ENCODE measurements around the gene GPRASP1. TPM values are rescaled to one million over a fixed set of nuclear protein-coding genes. Genes with fewer than 3 reads are reported as not detected.

The GPRASP1 gene
- total RNA-seq, 1 experiment from 2014 or later = 3.2 TPM

DNA sequence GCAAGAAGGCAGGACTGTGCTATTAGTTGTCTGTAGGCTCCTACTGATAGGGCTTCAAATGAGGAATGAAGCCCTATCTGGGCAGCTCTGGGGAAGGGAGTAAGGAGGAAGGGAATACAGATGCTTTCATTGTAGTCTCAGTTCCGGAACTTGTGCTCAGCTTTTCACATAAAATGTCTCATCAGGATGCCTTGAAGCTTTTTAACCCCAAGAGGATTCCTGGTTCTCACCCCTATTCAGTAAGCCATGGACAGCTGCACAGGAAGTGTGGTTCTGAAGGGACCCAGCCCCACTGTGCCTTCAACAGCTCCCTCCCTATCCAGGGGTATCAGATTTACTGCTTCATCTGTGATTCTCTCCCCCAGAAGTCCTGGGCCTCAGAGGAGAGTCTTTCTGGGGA, 47.0 kb upstream of the GPRASP1 start:
- Histone ChIP-seq H2AFZ (ENCODE audit: low read length) (no peak overlapping the region), H3K4me2 (ENCODE audit: insufficient read depth, insufficient read length, low read length) (no peak overlapping the region), H3K4me1 (ENCODE audit: insufficient read depth, low read length) (no peaks in the 10 kb centered on the region), H4K20me1 (ENCODE audit: control insufficient read depth, insufficient read depth, insufficient read length) (no peaks in the 10 kb centered on the region), H3K79me1 (ENCODE audit: insufficient read depth, low read depth, low read length, poor library complexity, severe bottlenecking) (no peaks in the 10 kb centered on the region), H3T11ph (ENCODE audit: low read length) (no peak overlapping the region), H3K14ac (ENCODE audit: insufficient read depth, low read length) (no peak overlapping the region), H3K9me3 (ENCODE audit: control insufficient read depth, low read depth, low read length) (peaks cover 47% of the 10 kb centered on the region), H2BK15ac (ENCODE audit: low read depth, low read length) (no peak overlapping the region), H3K27ac (ENCODE audit: insufficient read length, low read depth, low read length) (no peak overlapping the region), H3K27me3 (ENCODE audit: insufficient read depth, low read length) (no peaks in the 10 kb centered on the region), H3K23ac (ENCODE audit: insufficient read length, low read depth, low read length) (no peak overlapping the region), H3K18ac (ENCODE audit: insufficient read length, low read depth, low read length) (no peak overlapping the region), H2BK5ac (ENCODE audit: insufficient read length, low read length) (no peak overlapping the region), H2BK120ac (ENCODE audit: low read depth, low read length, poor library complexity, severe bottlenecking) (no peak overlapping the region), H4K8ac (replicated peaks; ENCODE audit: insufficient read length, low read depth, low read length) (no peak overlapping the region), H3K79me2 (ENCODE audit: insufficient read depth, low read length) (no peaks in the 10 kb centered on the region), H4K91ac (ENCODE audit: insufficient read length, low read depth, low read length) (no peak overlapping the region), H3K56ac (ENCODE audit: insufficient read length, low read depth, low read length) (no peak overlapping the region), H2BK12ac (ENCODE audit: insufficient read length, low read depth, low read length) (no peak overlapping the region), H2BK20ac (ENCODE audit: low read depth, low read length, poor library complexity, severe bottlenecking) (no peak overlapping the region), H3K4ac (ENCODE audit: low read depth, low read length) (no peak overlapping the region), H4K5ac (ENCODE audit: insufficient read length, low read depth, low read length) (no peak overlapping the region), H3K9ac (ENCODE audit: extremely low read depth, insufficient read length, low read length) (no peak overlapping the region), H3K23me2 (ENCODE audit: insufficient read length, low read depth, low read length, poor library complexity, severe bottlenecking) (no peaks in the 10 kb centered on the region), H2AK5ac (ENCODE audit: insufficient read length, low read length) (no peak overlapping the region)
- Mint-ChIP-seq H3K36me3 (ENCODE audit: insufficient read depth in 1 of 3, low read depth in 3 of 3) (peaks cover 21 to 38% (median 30%) of the 10 kb centered on the region in 3 experiments), H3K4me1 (peaks cover 6 to 8% of the 10 kb centered on the region in 2 experiments; a peak in 2 of 4 replicates), H3K27me3 (ENCODE audit: low read depth) (no peaks in the 10 kb centered on the region), H3K9me3 (peaks cover 65 to 67% of the 10 kb centered on the region in 2 experiments), H3K4me3 (no peak overlapping the region), H3K27ac (no peak overlapping the region)
- DNase-seq = no peak
- TF ChIP-seq, protein P1, sequence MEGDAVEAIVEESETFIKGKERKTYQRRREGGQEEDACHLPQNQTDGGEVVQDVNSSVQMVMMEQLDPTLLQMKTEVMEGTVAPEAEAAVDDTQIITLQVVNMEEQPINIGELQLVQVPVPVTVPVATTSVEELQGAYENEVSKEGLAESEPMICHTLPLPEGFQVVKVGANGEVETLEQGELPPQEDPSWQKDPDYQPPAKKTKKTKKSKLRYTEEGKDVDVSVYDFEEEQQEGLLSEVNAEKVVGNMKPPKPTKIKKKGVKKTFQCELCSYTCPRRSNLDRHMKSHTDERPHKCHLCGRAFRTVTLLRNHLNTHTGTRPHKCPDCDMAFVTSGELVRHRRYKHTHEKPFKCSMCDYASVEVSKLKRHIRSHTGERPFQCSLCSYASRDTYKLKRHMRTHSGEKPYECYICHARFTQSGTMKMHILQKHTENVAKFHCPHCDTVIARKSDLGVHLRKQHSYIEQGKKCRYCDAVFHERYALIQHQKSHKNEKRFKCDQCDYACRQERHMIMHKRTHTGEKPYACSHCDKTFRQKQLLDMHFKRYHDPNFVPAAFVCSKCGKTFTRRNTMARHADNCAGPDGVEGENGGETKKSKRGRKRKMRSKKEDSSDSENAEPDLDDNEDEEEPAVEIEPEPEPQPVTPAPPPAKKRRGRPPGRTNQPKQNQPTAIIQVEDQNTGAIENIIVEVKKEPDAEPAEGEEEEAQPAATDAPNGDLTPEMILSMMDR (conservative IDR thresholded peaks at IDR 0.05) = no peak
- WGBS (ENCODE audit: extremely low coverage, insufficient read length, low lambda C conversion rate) = no CpG with 5 or more reads among the region's 1 CpG

Data from H9 (cell line).